Esophagus squamous epithelium (tissue), 4 donors: ENCODE results near the gene TRIM27.

Experiments
- CTCF ChIP-seq, 6 experiments: fragments of 450-650 bp in 4 of 6; fragments of 200-600 bp in 2 of 6; sonication (generic) in 2 of 6; IDR thresholded peaks; one replicate each; pipeline ENCODE4 v1.5.1; 2016 to 2019; ENCODE audit warnings: antibody characterized with exemption in 6 of 6, mild to moderate bottlenecking in 4 of 6, moderate library complexity in 4 of 6
- POLR2A ChIP-seq, 4 donors: fragments of 450-650 bp; IDR thresholded peaks; one replicate each; pipeline ENCODE4 v1.6.1; 2017; ENCODE audit warnings: antibody characterized with exemption in 4 of 4, mild to moderate bottlenecking in 4 of 4, moderate library complexity in 3 of 4

DNA sequence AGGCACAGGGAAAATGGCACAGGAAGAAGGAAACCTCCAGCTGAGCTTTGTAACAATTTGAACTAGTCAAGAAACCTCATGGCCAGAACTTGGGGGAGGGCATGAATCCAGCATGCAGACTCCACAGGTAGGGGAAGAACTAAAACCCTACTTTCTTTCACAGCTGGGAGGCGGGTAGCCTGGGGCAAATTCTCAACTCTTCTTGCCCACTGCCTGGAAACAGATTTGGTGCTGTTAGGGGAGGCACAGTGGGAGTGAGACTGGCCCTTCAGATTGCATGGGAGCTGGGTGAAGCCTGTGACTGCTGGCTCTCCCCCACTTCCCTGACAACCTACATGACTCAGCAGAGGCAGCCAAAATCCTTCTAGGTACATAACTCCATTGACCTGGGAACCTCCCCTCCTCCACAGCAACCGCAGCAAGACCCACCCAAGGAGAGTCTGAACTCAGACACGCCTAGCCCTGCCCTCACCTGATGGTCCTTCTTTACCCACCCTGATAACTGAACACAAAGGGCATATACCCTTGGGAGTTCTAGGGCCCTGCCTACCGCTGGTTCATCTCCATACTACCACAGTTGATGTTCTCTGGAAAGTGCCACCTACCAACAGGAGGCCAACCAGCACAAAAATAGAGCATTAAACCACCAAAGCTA is 37.2 kb upstream of the TRIM27 start:
- no peak for TF ChIP-seq CTCF (IDR thresholded peaks at IDR 0.05)
- no peak for TF ChIP-seq POLR2A (IDR thresholded peaks at IDR 0.05)
